Tibial artery (tissue), 4 donors: ENCODE data around the gene MAP1A.

Source experiments
- DNase-seq, 2 donors: peaks; one replicate each; pipeline ENCODE4 v3.0.0-alpha.2; 2019
- H3K27ac ChIP-seq, 2 donors: fragments of 200-600 bp; sonication (generic) in 1 of 2; 1 replicate in 1 of 2; 2 replicates in 1 of 2; pipeline ENCODE4 v1.5.1; 2018 to 2019; ENCODE audit warnings: mild to moderate bottlenecking in 1 of 2
- H3K27me3 ChIP-seq, 2 donors: fragments of 200-600 bp; sonication (generic) in 1 of 2; one replicate each; pipeline versions ENCODE4 v1.5.1 to v1.6.0; 2016 to 2019
- H3K36me3 ChIP-seq, 3 donors: fragments of 200-600 bp; sonication (generic) in 2 of 3; one replicate each; pipeline ENCODE4 v1.5.1; 2016 to 2019; ENCODE audit warnings: mild to moderate bottlenecking in 2 of 3
- H3K4me1 ChIP-seq, 4 donors: fragments of 200-600 bp; sonication (generic) in 2 of 4; 1 replicate in 3 of 4; 2 replicates in 1 of 4; pipeline ENCODE4 v1.5.1; 2016 to 2019
- H3K4me3 ChIP-seq, 2 donors: fragments of 200-600 bp; sonication (generic) in 1 of 2; 1 replicate in 1 of 2; 2 replicates in 1 of 2; pipeline ENCODE4 v1.5.1; 2018 to 2019; ENCODE audit warnings: mild to moderate bottlenecking in 2 of 2
- H3K9me3 ChIP-seq, 3 donors: fragments of 200-600 bp; sonication (generic) in 1 of 3; one replicate each; pipeline ENCODE4 v1.5.1; 2016 to 2019
- CTCF ChIP-seq, 2 experiments: fragments of 200-600 bp in 1 of 2; fragments of 450-650 bp in 1 of 2; IDR thresholded peaks; one replicate each; pipeline ENCODE4 v1.5.1; 2017 to 2019; ENCODE audit warnings: antibody characterized with exemption in 2 of 2, mild to moderate bottlenecking in 1 of 2, moderate library complexity in 1 of 2
- intact Hi-C: fragments of 100-400 bp; cut with DNase I; formaldehyde crosslinking; loops from one replicate; pipeline ENCODE4 v1.15.0; 2023; ENCODE audit warnings: low total_unique reads

MAP1A gene

DNA sequence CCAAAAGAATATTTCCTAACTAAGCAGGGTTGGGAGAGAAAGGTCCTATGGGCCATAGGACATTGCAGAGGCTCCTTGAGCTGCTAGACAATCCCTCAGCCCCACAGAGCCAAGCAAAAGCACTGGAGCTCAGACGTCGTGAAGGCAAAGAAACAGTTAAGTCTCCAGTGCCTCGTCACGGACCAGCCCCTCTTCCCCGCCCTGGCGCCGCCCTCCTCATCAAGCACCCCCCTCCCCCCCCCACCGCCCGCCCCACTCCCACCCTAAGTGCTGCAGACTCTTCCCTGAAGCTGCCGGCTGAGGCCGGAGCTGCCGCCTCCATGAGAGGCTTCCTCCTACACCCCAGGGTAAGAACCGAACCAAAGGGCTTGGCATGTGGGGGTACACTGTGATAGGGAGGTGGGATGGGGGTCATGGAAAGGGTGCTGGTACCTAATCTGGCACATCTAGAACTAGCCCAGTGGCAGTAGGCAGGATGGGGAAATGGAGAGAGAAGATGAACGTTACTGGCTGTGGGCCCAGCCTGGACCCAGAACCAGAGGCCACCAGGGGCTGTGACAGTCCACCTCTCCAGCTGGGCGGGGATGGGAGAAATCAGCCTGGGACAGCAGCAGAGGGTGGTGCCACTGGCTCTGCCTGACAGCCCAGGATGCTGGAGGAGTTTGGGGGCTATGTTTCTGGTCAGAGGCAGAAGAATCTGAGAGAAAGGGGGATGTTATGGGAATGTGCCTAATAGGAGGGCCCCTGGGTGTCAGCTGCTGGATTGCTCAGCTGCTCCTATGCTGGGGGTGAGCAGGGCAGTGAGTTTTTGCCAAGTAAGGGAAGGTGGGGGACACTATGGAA lies at the start of gene MAP1A:
Gene MAP1A, plus strand, starts transcription at position 255 of the 843 bp plus-strand sequence. CDS start 3,866 bp downstream, outside the sequence.
- Histone ChIP-seq H3K4me1 (peaks cover 0 to 31% (median 23%) of the 10 kb centered on the region in 4 donors), H3K36me3 (peaks cover 21 to 27% (median 22%) of the 10 kb centered on the region in 3 donors), H3K9me3 (no peaks in the 10 kb centered on the region), H3K27ac (peak within 1 kb of the TSS; percentile 76 to 80), H3K27me3 (no peaks in the 10 kb centered on the region), H3K4me3 (peak within 1 kb of the TSS; percentile 59 to 61)
- intact Hi-C loops, result loop anchor here (10.0 kb wide), 1 partner anchor 257 kb away; the partner anchor contains the start of gene ELL3
- peak; percentile 59 to 80 for DNase-seq
- TF ChIP-seq CTCF (IDR thresholded peaks at IDR 0.05), result no peak

DNA sequence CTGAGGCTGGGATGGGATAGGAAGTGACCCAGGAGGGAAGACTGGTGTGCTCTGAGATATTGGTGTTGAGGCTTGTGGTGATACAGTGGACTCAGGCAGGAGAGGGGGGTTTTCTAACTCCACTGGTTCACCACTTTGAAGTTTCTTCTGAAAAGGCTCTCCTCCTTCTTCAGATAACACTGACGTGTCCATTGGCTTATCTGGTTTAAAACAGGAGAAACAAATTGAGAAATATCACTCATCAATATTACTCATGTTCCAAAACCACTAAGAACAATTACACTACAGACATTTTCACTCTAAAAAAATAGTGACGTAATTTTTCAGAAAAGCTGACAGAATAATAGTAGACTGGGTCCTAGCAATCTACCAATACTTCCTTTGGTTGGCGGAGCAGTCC lies 47.5 kb upstream of the MAP1A start:
- TF ChIP-seq CTCF (IDR thresholded peaks at IDR 0.05), result no peak
- Histone ChIP-seq H3K36me3 (peaks cover 54 to 85% (median 64%) of the 10 kb centered on the region in 3 donors), H3K4me1 (no peaks in the 10 kb centered on the region), H3K9me3 (no peaks in the 10 kb centered on the region), H3K27ac (no peak overlapping the region), H3K27me3 (no peaks in the 10 kb centered on the region), H3K4me3 (no peak overlapping the region)
- intact Hi-C loops, result no loop called here
- no peak for DNase-seq

- intact Hi-C loops, result no loop called here
- no peak for TF ChIP-seq CTCF (IDR thresholded peaks at IDR 0.05)
- Histone ChIP-seq H3K4me3 (no peak overlapping the region), H3K9me3 (no peaks in the 10 kb centered on the region), H3K36me3 (peaks cover 72 to 89% (median 86%) of the 10 kb centered on the region in 3 donors), H3K27ac (no peak overlapping the region), H3K27me3 (no peaks in the 10 kb centered on the region), H3K4me1 (no peaks in the 10 kb centered on the region)
- DNase-seq, result no peak
Observed at GRCh38 chr15:43471975-43472374, 45.4 kb upstream of the MAP1A start.

DNA sequence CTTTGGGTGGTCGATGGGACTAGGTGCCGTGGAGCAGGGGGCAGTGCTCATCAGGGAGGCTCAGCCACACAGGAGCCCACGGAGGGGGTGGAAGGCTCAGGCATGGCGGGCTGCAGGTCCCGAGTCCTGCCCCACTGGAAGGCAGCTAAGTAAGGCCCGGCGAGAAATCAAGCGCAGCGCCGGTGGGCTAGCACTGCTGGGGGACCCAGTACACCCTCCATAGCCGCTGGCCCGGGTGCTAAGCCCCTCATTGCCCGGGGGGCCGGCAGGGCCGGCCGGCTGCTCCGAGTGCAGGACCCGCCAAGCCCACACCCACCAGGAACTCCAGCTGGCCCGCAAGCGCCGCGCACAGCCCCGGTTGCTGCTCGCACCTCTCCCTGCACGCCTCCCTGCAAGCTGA lies 43.5 kb upstream of the MAP1A start:
- no peak for DNase-seq
- intact Hi-C loops, result no loop called here
- H3K4me3 ChIP-seq, result no peak overlapping the region
- H3K27ac ChIP-seq, result no peak overlapping the region
- H3K9me3 ChIP-seq, result no peaks in the 10 kb centered on the region
- H3K4me1 ChIP-seq, result no peaks in the 10 kb centered on the region
- TF ChIP-seq CTCF (IDR thresholded peaks at IDR 0.05), result no peak
- no peaks in the 10 kb centered on the region for H3K27me3 ChIP-seq
- H3K36me3 ChIP-seq, result peaks cover 72 to 94% (median 91%) of the 10 kb centered on the region in 3 donors

- no peaks in the 10 kb centered on the region for H3K9me3 ChIP-seq
- H3K4me3 ChIP-seq, result no peak overlapping the region
- intact Hi-C loops, result no loop called here
- no peak overlapping the region for H3K27ac ChIP-seq
- H3K36me3 ChIP-seq, result peaks cover 23 to 70% (median 30%) of the 10 kb centered on the region in 3 donors
- peak in 1 of 2 experiments; percentile 16 for TF ChIP-seq CTCF (IDR thresholded peaks at IDR 0.05)
- no peak for DNase-seq
- no peaks in the 10 kb centered on the region for H3K4me1 ChIP-seq
- no peaks in the 10 kb centered on the region for H3K27me3 ChIP-seq
Observed at GRCh38 chr15:43483297-43484128, 33.9 kb upstream of the MAP1A start.
